Adrenal gland (tissue), 5 donors: Measurements from ENCODE around the gene SNX30.

Experiments
- CTCF ChIP-seq, 6 experiments: fragments of 450-650 bp in 4 of 6; fragments of 200-600 bp in 2 of 6; sonication (generic) in 1 of 6; IDR thresholded peaks; 1 replicate in 5 of 6; 2 replicates in 1 of 6; pipeline versions ENCODE4 v1.5.1 to v1.8.0; 2016 to 2021; ENCODE audit warnings: antibody characterized with exemption in 6 of 6, mild to moderate bottlenecking in 2 of 6, moderate library complexity in 1 of 6
- POLR2A ChIP-seq, 2 donors: fragments of 450-650 bp; IDR thresholded peaks; one replicate each; pipeline ENCODE4 v1.6.1; 2017; ENCODE audit warnings: antibody characterized with exemption in 2 of 2, mild to moderate bottlenecking in 2 of 2, moderate library complexity in 1 of 2
- donor health status: DM: no; HTN: no; CAD: no.

GRCh38 chr9:112757940-112758339, 7.4 kb downstream of the SNX30 start:
- TF ChIP-seq CTCF (IDR thresholded peaks at IDR 0.05) (no peak), POLR2A (IDR thresholded peaks at IDR 0.05) (no peak)
